Suprapubic skin (tissue), 4 donors: Measurements from ENCODE around the gene C1QL1. TPM values are rescaled to one million over a fixed set of nuclear protein-coding genes. Genes with fewer than 3 reads are reported as not detected.

ENCODE experiments used
- DNase-seq, 2 donors: peaks; one replicate each; pipeline ENCODE4 v3.0.0-alpha.2; 2019; ENCODE audit warnings: low spot score in 2 of 2
- H3K27ac ChIP-seq: fragments of 200-600 bp; sonication (generic); one replicate; pipeline ENCODE4 v1.5.1; 2019
- H3K27me3 ChIP-seq: fragments of 200-600 bp; sonication (generic); one replicate; pipeline ENCODE4 v1.5.1; 2019
- H3K36me3 ChIP-seq: fragments of 200-600 bp; sonication (generic); one replicate; pipeline ENCODE4 v1.5.1; 2019
- H3K4me1 ChIP-seq: fragments of 200-600 bp; sonication (generic); one replicate; pipeline ENCODE4 v1.5.1; 2019
- H3K4me3 ChIP-seq: fragments of 200-600 bp; sonication (generic); one replicate; pipeline ENCODE4 v1.5.1; 2019; ENCODE audit warnings: mild to moderate bottlenecking
- H3K9me3 ChIP-seq: fragments of 200-600 bp; sonication (generic); one replicate; pipeline ENCODE4 v1.5.1; 2019
- EP300 ChIP-seq: sonication (generic); formaldehyde crosslinking; IDR thresholded peaks from one replicate; pipeline ENCODE4 v1.6.1; 2017; ENCODE audit warnings: antibody characterized with exemption
- POLR2A ChIP-seq, 2 donors: fragments of 450-650 bp; IDR thresholded peaks; one replicate each; pipeline ENCODE4 v1.6.1; 2017; ENCODE audit warnings: antibody characterized with exemption in 2 of 2, mild to moderate bottlenecking in 2 of 2, moderate library complexity in 2 of 2
- POLR2AphosphoS5 ChIP-seq, 3 donors: sonication (generic); formaldehyde crosslinking; IDR thresholded peaks; one replicate each; pipeline ENCODE4 v1.6.1; 2017; ENCODE audit warnings: antibody characterized with exemption in 3 of 3
- WGBS: methylation state at CpG from one replicate; pipeline ENCODE4 v1.1.5; 2018; 5-methylcytosine and 5-hydroxymethylcytosine counted together
- total RNA-seq, 4 donors: library from RNA; depleted of rRNA; stranded (reverse); fragments of >200 nt; gene quantifications; one replicate each; pipeline ENCODE4 v1.1.0, GENCODE V29; 2016
- TF ChIP-seq, protein P1 (sequence below), 2 donors: fragments of 200-600 bp in 1 of 2; fragments of 450-650 bp in 1 of 2; sonication (generic) in 1 of 2; IDR thresholded peaks; one replicate each; pipeline ENCODE4 v1.5.1; 2016 to 2019; ENCODE audit warnings: antibody characterized with exemption in 2 of 2, mild to moderate bottlenecking in 1 of 2, moderate library complexity in 1 of 2

C1QL1 gene
- total RNA-seq, 4 donors from 2014 or later = not detected

DNA sequence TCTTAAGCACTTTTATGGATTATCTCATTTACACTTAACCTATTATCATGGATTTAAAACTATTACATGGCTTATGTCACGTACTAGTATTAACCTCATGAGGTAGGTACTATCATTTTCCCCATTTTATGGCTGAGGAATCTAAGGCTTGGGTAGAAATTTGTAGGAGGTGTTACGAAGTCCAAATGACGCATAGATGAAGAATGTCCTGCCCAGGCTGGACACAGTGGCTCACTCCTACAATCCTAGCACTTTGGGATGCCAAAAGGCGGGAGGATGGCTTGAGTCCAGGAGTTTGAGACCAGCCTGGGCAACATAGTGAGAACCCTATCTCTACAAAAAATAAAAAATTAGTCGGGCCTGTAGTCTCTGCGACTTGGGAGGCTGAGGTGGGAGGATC lies 4.8 kb upstream of the C1QL1 start:
- H3K9me3 ChIP-seq = no peaks in the 10 kb centered on the region
- DNase-seq = no peak
- WGBS = 90% methylated on average over 6 of the region's 6 CpGs
- H3K36me3 ChIP-seq = no peaks in the 10 kb centered on the region
- TF ChIP-seq POLR2AphosphoS5 (IDR thresholded peaks at IDR 0.05) = no peak
- H3K4me1 ChIP-seq = peaks cover 25% of the 10 kb centered on the region
- no peak overlapping the region for H3K27ac ChIP-seq
- no peak overlapping the region for H3K4me3 ChIP-seq
- H3K27me3 ChIP-seq = peaks cover 41% of the 10 kb centered on the region

DNA sequence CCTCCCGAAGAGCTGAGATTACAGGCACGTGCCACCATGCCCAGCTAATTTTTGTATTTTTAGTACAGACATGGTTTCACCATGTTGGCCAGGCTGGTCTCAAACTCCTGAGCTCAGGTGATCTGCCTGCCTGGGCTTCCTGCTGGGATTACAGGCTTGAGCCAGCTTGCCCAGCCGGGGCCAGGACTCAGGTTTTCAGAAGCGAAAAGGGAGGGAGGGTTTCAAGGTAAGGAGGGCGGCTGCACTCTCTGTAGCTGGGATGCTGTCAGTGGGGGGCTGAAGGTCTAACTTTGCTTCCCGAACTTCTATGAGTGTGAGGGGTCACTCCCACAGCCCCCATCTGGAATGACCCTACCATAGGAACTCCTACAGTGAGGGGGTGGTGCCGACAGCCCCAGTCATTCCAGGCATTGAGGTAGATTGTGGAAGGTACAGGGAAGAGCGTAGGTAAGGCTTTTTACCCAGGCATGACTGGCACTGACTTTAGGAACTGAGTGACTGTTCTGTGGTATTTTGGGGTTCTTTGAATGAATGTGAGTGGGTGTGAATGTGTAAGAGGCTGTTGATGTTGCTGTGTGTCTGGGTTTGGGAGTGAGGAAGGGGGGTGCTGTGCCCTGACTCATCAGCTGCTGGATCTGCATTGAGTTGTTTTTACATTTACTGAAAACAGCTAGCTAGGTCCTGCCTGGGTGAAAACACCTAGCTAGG lies 3.8 kb upstream of the C1QL1 start:
- Histone ChIP-seq H3K27ac (no peak overlapping the region), H3K36me3 (no peaks in the 10 kb centered on the region), H3K4me3 (no peak overlapping the region), H3K4me1 (peaks cover 35% of the 10 kb centered on the region), H3K9me3 (no peaks in the 10 kb centered on the region), H3K27me3 (peaks cover 45% of the 10 kb centered on the region)
- no peak for DNase-seq
- no peak for TF ChIP-seq POLR2AphosphoS5 (IDR thresholded peaks at IDR 0.05)
- TF ChIP-seq, protein P1, sequence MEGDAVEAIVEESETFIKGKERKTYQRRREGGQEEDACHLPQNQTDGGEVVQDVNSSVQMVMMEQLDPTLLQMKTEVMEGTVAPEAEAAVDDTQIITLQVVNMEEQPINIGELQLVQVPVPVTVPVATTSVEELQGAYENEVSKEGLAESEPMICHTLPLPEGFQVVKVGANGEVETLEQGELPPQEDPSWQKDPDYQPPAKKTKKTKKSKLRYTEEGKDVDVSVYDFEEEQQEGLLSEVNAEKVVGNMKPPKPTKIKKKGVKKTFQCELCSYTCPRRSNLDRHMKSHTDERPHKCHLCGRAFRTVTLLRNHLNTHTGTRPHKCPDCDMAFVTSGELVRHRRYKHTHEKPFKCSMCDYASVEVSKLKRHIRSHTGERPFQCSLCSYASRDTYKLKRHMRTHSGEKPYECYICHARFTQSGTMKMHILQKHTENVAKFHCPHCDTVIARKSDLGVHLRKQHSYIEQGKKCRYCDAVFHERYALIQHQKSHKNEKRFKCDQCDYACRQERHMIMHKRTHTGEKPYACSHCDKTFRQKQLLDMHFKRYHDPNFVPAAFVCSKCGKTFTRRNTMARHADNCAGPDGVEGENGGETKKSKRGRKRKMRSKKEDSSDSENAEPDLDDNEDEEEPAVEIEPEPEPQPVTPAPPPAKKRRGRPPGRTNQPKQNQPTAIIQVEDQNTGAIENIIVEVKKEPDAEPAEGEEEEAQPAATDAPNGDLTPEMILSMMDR (IDR thresholded peaks at IDR 0.05) = no peak
- TF ChIP-seq POLR2A (IDR thresholded peaks at IDR 0.05) = no peak
- no peak for TF ChIP-seq EP300
- 65% methylated on average over 8 of the region's 8 CpGs for WGBS

DNA sequence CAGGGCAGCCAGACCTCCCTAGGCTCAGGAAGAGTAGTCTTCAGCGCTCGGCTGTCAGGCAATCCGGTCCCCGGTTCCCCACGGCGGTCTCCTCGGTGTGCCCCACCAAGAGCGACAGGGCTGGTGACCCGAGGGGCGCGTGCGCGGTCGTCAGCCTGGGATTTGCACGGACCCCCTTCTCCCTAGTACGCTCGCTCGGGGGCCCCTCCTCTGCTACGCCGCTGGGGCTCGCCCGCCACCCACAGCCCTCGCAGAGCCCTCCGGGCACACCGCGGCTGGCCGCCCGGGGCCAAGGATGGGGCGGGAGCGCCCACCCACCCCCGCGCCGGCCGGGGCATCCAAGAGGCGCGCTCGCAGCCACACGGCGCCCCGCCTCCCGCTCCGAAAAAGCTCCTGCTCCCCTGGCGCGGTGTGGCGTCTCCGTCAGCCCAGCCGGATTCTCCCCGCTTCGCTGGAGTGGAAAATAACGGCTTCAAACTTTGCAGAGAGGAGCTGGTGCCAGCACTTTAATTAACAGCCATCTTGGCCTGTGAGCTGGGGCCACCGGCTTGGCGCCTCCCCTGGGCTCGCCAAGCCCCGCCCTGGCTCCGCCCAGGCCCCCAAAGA lies 2.1 kb upstream of the C1QL1 start:
- Histone ChIP-seq H3K27ac (no peak overlapping the region), H3K4me1 (peaks cover 36% of the 10 kb centered on the region), H3K9me3 (no peaks in the 10 kb centered on the region), H3K36me3 (no peaks in the 10 kb centered on the region), H3K4me3 (peak overlapping the region; percentile 49), H3K27me3 (peaks cover 49% of the 10 kb centered on the region)
- no peak for TF ChIP-seq POLR2A (IDR thresholded peaks at IDR 0.05)
- no peak for TF ChIP-seq EP300
- TF ChIP-seq, protein P1 (IDR thresholded peaks at IDR 0.05) = no peak
- no peak for TF ChIP-seq POLR2AphosphoS5 (IDR thresholded peaks at IDR 0.05)
- WGBS = 8% methylated on average over 14 of the region's 55 CpGs
- DNase-seq = no peak

DNA sequence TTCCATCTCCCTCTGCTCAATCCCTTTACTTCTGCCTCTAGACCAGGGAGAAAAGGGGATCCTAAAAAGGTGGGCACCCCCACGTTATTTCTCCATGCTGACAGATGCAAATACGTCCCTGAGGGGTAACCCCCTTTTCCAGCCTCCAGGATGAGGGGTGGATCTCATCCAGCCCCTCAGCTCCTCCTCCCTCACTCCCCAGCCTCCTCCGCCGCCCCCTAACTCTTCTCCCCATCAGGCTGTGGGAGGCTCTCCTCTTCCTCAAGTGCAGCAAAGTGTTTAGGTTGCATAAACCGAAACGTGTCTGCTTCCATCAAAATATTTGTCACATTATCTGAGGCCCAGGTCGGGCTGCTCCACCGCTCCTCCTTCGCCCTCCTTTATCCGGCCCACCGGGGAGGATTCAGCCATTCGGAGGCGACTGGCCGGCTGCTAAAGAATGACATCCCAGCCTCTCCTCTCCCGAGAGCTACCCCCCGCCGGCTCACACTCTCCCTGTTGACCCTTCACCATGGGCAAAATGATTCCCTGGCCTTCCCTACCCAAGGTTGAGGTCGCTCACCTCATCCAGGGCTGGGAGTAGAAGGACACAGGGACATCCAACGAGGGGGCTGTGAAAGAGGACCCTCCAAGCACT lies 1.2 kb upstream of the C1QL1 start:
- H3K27me3 ChIP-seq = peaks cover 58% of the 10 kb centered on the region
- H3K4me3 ChIP-seq = no peak overlapping the region
- 67% methylated on average over 19 of the region's 19 CpGs for WGBS

DNA sequence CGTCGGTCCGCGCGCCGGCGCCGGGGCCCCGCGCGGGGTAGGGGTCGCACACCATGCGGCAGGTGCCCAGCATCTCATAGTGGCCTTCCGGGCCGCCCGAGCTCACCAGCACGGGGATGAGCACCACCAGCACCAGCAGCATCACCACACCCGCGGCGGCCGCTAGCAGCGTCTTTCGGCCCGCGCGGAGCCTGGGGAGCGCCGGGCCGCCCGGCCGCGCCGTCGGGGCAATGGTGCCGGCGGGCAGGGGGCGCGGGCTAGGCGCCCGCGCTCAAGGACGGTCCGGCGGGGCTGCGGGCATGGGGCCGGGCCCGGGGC lies 237 bp downstream of the C1QL1 start:
- H3K9me3 ChIP-seq = no peaks in the 10 kb centered on the region
- DNase-seq = no peak
- peak overlapping the region; percentile 51 for H3K4me3 ChIP-seq
- H3K27me3 ChIP-seq = peaks cover 70% of the 10 kb centered on the region
- peaks cover 36% of the 10 kb centered on the region for H3K4me1 ChIP-seq
- TF ChIP-seq POLR2AphosphoS5 (IDR thresholded peaks at IDR 0.05) (no peak), POLR2A (IDR thresholded peaks at IDR 0.05) (no peak), EP300 (no peak)
- TF ChIP-seq, protein P1 (IDR thresholded peaks at IDR 0.05) = no peak
- no peaks in the 10 kb centered on the region for H3K36me3 ChIP-seq
- WGBS = no CpG with 5 or more reads among the region's 47 CpGs
- H3K27ac ChIP-seq = no peak overlapping the region

More for the DNA sequence above, 1.2 kb upstream of the C1QL1 start:
- no peaks in the 10 kb centered on the region for H3K9me3 ChIP-seq
- H3K4me1 ChIP-seq = peaks cover 36% of the 10 kb centered on the region
- H3K27ac ChIP-seq = no peak overlapping the region
- DNase-seq = no peak
- TF ChIP-seq POLR2AphosphoS5 (IDR thresholded peaks at IDR 0.05) = no peak
- no peak for TF ChIP-seq EP300
- TF ChIP-seq POLR2A (IDR thresholded peaks at IDR 0.05) = no peak
- TF ChIP-seq, protein P1 (IDR thresholded peaks at IDR 0.05) = no peak
- no peaks in the 10 kb centered on the region for H3K36me3 ChIP-seq
